TTC549 (cell line): ENCODE data around the gene CGGBP1.
"Not testable (repeated sequence)": the region's sequence is repeated elsewhere in the genome, so short reads cannot be mapped to it uniquely, and the experiment has no call there.

Experiments
- FAIRE-seq: peaks from 2 replicates; lab custom pipeline; 2012; peaks lifted over from hg19 to GRCh38; lab: Jason Lieb, UNC

CGGBP1 gene

DNA sequence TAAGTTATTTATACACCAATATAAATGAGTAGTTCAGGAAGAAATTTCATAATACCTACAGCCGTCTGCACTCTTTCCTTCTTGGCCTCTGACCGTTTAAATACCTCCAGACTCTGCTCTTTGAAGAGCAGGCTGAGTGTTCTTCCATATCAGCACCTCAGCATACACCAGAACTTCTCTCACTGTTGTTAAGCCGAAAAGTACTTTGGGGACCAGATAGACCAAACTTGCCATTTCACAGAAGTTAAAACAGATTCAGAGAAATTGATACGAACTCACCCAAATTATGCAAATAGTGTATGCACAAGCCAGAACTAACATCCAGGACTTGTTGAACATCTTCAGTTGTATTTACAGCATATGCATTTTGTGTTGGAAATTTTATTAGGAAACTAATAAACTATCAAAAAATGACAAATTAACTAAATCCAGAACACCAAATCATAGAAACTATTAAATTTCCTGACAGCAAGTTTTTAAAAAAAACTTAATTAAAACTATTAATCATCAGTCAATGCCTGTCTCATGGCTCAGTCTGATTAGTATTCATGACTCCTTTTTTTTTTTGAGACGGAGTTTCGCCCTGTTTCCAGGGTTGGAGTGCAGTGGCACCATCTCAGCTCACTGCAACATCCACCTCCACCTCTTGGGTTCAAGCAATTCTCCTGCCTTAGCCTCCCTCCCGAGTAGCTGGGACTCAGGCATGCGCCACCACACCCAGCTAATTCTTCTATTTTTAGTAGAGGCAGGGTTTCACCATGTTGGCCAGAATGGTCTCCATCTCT is 24.1 kb downstream of the CGGBP1 start:
- no peak for FAIRE-seq

DNA sequence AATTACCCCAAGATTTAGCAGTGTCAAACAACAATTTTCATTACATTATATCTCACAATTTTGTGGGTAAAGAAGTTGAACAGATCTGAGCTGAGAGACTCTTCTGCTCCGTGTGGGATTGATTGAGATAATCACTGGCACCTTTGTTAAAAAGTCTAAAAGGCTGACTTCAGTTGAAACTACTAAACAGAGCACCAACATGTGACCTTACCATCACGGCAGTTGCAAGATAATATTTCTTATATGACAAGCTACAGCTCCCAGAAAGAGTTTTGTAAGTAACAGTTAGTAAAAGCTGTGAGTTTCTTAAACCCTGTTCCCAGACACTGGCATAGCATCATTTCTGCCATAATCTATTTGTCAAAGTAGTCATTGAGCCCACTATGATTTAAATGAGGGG is 25.0 kb downstream of the CGGBP1 start:
- FAIRE-seq: no peak

DNA sequence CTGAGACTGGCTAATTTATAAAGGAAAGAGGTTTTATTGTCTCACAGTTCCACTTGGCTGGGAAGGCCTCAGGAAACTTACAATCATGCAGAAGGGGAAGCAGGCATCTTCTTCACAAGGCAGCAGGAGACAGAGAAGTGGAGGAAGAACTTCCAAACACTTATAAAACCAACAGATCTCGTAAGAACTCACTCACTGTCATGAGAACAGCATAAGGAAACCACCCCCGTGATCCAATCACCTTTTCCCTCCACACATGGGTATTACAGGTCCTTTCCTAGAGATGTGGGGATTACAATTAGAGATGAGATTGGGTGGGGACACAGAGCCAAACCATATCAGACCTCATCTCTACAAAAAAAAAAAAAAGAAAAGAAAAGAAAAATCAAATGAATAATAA is 25.7 kb downstream of the CGGBP1 start:
- FAIRE-seq: no peak

- no peak for FAIRE-seq
Measured at GRCh38 chr3:88032245-88032644, 26.6 kb downstream of the CGGBP1 start.

- FAIRE-seq: no peak
Measured at GRCh38 chr3:88031642-88032077, 27.1 kb downstream of the CGGBP1 start.

- FAIRE-seq: no peak
Measured at GRCh38 chr3:88030210-88030609, 28.6 kb downstream of the CGGBP1 start.

GRCh38 chr3:88028876-88029275 is 29.9 kb downstream of the CGGBP1 start:
- FAIRE-seq: no peak

- no peak for FAIRE-seq
Measured at GRCh38 chr3:88025001-88025552, 33.7 kb downstream of the CGGBP1 start.

- FAIRE-seq: no peak
Measured at GRCh38 chr3:88019024-88019423, 39.8 kb downstream of the CGGBP1 start.

- FAIRE-seq: not testable (repeated sequence)
Measured at GRCh38 chr3:88015656-88016055, 43.1 kb downstream of the CGGBP1 start.

DNA sequence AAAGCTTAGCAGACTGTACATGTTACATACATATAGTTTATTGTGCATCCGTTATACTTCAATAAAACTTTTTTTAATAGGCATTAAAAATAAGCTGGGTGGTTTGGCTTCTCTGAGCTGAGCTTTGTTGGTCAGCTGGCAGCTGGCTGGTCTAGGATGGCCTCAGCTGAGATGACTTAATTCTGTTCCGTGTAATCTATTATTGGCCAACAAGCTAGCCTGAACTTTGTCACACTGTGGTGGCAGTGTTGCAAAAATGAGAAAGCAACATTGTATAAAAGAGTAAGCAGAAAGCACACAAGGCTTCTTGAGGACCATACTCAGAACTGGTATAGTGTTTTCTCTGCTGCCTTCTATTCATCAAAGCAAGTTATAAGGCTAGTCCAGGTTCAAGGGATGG is 45.2 kb downstream of the CGGBP1 start:
- no peak for FAIRE-seq

- no peak for FAIRE-seq
Measured at GRCh38 chr3:88010810-88011209, 48.0 kb downstream of the CGGBP1 start.

GRCh38 chr3:88009066-88009465 is 49.7 kb downstream of the CGGBP1 start:
- no peak for FAIRE-seq

- FAIRE-seq: peak; percentile 48
Measured at GRCh38 chr3:88005066-88005465, 53.7 kb downstream of the CGGBP1 start.

DNA sequence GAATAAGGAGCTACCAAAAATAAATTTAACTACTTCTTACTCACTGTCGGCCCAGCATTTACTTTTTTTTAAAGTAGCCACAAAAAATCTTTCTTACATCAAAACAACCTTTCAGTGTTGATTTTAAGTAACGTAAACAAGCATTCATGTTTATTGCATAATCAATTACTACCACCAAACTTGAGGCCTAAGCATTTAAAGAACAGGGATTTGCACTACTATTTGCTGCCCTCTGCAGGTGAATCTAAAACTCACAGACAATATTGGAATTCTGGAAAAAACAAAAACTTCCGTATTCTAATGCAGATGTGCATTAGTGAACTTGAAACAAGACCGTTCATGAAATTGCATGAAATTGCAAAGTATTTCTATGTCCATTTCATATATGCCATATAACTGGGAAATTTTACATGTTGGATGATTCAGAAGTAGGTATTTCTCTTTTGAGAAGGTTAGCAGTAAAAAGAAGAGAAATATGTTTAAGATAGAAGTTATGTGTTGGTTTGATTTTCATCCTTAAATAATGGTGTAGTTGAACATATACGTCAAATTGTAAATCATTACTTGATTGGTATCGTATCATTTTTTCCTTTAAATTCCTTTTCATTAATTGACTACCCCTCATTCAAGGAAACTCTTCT is 55.6 kb downstream of the CGGBP1 start:
- peak; percentile 90 for FAIRE-seq

GRCh38 chr3:88002448-88002847 is 56.4 kb downstream of the CGGBP1 start:
- no peak for FAIRE-seq
